AG10803 (cell line): ENCODE results near the gene NPTN.

Experiments
- DNase-seq: peaks from one replicate; pipeline ENCODE4 v3.0.0; 2010; ENCODE audit warnings: low read depth
- H3K4me3 ChIP-seq: 2 replicates; pipeline ENCODE4 v1.5.1; 2011; ENCODE audit warnings: mild to moderate bottlenecking, low read length, control low read depth
- TF ChIP-seq, protein P1 (sequence below): conservative IDR thresholded peaks from 2 replicates; pipeline ENCODE4 v1.5.1; 2011; ENCODE audit warnings: mild to moderate bottlenecking, low read length, control low read depth, inconsistent platforms

The NPTN gene

DNA sequence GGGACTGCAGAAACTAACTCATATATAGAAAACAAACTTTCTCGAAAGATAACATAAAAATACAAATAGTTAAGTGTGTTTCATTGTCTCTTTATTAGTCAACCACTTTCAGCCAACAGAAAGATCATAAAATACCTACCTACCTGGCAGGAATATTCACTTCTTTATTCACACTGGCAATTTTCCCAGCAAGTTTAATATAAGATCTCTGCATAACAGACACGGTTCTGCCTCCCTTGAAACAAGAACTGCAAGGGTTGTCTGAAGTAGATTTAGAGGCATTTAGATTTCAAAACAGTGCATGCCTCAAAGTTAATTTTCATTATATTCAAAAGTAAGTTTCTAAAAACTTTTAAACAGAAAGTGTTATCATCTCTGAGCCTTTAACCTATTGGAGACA, 7.1 kb downstream of the NPTN start:
- no peak overlapping the region for H3K4me3 ChIP-seq
- TF ChIP-seq, protein P1, sequence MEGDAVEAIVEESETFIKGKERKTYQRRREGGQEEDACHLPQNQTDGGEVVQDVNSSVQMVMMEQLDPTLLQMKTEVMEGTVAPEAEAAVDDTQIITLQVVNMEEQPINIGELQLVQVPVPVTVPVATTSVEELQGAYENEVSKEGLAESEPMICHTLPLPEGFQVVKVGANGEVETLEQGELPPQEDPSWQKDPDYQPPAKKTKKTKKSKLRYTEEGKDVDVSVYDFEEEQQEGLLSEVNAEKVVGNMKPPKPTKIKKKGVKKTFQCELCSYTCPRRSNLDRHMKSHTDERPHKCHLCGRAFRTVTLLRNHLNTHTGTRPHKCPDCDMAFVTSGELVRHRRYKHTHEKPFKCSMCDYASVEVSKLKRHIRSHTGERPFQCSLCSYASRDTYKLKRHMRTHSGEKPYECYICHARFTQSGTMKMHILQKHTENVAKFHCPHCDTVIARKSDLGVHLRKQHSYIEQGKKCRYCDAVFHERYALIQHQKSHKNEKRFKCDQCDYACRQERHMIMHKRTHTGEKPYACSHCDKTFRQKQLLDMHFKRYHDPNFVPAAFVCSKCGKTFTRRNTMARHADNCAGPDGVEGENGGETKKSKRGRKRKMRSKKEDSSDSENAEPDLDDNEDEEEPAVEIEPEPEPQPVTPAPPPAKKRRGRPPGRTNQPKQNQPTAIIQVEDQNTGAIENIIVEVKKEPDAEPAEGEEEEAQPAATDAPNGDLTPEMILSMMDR: no peak
- DNase-seq: no peak

GRCh38 chr15:73624530-73624929, 8.7 kb downstream of the NPTN start:
- TF ChIP-seq, protein P1: no peak
- DNase-seq: peak; percentile 30
- no peak overlapping the region for H3K4me3 ChIP-seq

DNA sequence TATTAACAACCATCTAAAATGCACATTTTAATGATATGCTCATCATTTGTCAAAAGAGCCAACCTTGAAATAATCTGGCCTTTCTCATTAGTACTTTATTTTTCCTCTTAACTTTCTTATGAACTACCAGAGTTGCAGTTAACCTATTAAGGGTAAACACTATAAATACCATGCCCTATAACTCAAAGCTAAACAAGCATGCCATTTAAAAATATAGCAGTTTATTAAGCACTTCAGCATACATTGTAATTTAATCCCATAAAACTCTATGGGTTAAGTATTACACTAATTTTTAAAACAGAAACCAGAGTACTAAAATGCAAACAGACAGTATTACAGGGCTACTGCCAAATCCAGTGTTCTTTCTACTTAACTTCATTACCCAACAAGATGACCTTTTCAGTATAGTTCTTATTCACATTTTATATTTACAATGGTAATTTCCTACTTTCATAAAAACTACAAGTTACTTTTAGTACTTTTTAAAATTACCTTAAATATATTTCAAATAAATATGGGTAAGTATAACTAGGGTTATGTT, 11.8 kb downstream of the NPTN start:
- no peak overlapping the region for H3K4me3 ChIP-seq
- no peak for DNase-seq
- TF ChIP-seq, protein P1: no peak

- TF ChIP-seq, protein P1: no peak
- H3K4me3 ChIP-seq: no peak overlapping the region
Observed at GRCh38 chr15:73620078-73620477, 13.1 kb downstream of the NPTN start.

DNA sequence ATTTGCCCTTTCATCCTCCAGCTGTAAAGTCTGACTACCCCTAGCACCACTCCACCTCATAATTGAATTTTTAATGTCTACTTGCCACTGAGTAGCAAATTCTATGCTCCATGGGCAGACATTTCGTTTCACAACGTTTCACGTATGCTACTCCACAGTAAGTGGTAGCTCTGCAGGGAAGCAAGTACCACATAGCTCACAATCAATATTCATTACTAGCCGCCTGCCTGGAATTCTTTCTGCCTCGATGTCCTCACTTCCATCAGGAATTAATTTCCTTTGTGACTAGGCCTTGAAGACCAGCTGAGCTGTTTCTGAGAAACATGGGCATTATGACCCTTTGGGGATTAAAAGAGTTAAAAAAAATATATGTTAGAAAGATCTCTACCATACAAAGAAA, 15.3 kb downstream of the NPTN start:
- no peak for DNase-seq
- TF ChIP-seq, protein P1: no peak
- H3K4me3 ChIP-seq: no peak overlapping the region

More at GRCh38 chr15:73620078-73620477, 13.1 kb downstream of the NPTN start:
- no peak for DNase-seq

DNA sequence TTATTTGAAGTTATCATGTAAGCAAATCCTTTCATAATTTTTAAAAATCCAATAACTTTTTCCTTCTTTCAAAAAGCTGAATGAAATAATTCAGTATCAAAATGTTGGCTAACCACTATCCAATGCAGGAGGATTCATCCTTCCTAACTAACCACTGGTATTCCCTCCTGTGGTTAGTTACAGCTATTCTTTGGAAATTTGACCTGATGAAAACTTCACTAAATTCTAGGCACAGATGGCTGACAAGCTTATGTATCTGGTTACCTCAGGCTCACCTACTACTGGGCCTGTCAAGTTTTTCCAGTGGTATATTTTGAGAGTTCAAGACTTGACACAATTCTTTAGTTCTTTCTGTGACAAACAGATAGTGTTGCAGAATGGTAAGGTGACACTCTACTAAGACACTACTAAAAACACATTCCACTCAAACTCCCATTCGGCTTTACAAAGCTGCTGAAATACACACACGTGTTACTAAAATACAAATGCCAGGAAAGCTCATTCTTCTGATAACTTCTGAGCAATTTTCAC, 15.8 kb downstream of the NPTN start:
- H3K4me3 ChIP-seq: no peak overlapping the region
- peak; percentile 45 for DNase-seq
- TF ChIP-seq, protein P1: no peak

GRCh38 chr15:73608941-73609340, 24.2 kb downstream of the NPTN start:
- DNase-seq: peak; percentile 64
- TF ChIP-seq, protein P1: no peak

More at GRCh38 chr15:73608941-73609340, 24.2 kb downstream of the NPTN start:
- no peak overlapping the region for H3K4me3 ChIP-seq
